LNCaP clone FGC (cell line): ENCODE measurements around the gene DCHS2.

Experiments
- DNase-seq: peaks from one replicate; pipeline ENCODE4 v3.0.0-alpha.2; 2011; ENCODE audit warnings: low read depth
- H3K4me3 ChIP-seq: 2 replicates; pipeline ENCODE4 v1.5.1; 2011; ENCODE audit warnings: mild to moderate bottlenecking, low read depth, low read length, control low read depth
- CTCF ChIP-seq: IDR thresholded peaks from 2 replicates; pipeline ENCODE4 v1.5.1; 2012; ENCODE audit warnings: mild to moderate bottlenecking; ENCODE audit not compliant: control insufficient read depth, insufficient read depth; ENCODE audit errors: extremely low read depth

The DCHS2 gene

GRCh38 chr4:154348657-154349056 is 142.9 kb downstream of the DCHS2 start:
- no peak for TF ChIP-seq CTCF
- no peak for DNase-seq
- H3K4me3 ChIP-seq: no peak overlapping the region

GRCh38 chr4:154345359-154345758 is 146.2 kb downstream of the DCHS2 start:
- DNase-seq: no peak
- no peak for TF ChIP-seq CTCF
- no peak overlapping the region for H3K4me3 ChIP-seq

GRCh38 chr4:154344686-154345085 is 146.9 kb downstream of the DCHS2 start:
- no peak overlapping the region for H3K4me3 ChIP-seq
- no peak for DNase-seq
- no peak for TF ChIP-seq CTCF

- TF ChIP-seq CTCF: no peak
- no peak for DNase-seq
- H3K4me3 ChIP-seq: no peak overlapping the region
These were observed 147.9 kb downstream of the DCHS2 start for GRCh38 chr4:154343651-154344050.

DNA sequence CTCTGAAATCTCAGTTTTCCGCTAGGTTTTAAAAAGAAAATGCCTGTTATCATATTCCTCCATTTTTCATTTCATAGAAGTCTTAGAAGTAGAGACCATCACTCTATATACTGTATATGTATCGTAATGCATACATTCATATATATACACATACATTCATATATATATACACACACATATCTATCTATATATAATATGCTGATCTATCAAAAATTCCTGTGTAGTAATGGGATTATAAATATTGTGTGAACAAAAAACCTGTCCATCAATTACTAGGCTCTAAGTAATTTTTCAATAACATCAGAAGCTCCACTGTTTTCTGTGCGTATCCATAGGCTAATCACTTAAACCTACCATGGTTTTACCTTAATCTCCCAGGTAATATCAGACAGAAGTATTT is 150.2 kb downstream of the DCHS2 start:
- no peak for DNase-seq
- TF ChIP-seq CTCF: no peak
- H3K4me3 ChIP-seq: no peak overlapping the region

DNA sequence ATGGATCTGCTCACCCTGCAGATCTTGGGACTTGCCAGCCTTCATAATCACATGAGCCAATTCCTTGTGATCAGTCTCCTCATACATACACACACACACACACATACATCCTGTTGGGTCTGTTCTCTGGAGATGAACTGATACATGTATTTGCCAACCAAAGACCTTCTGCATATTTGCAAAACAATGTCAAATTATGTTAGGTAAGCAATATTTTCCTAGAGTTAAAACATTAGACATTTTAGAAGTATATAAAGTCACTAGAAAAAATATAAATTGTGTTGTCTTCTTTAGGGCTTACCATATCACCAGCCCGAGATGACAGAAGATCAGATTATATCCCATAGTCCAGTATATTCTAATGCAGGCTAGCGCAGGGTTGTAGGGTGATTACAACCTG is 156.0 kb downstream of the DCHS2 start:
- no peak for TF ChIP-seq CTCF
- DNase-seq: no peak
- no peak overlapping the region for H3K4me3 ChIP-seq

- no peak for DNase-seq
- no peak overlapping the region for H3K4me3 ChIP-seq
- TF ChIP-seq CTCF: 0 out of 2 replicates have a peak, but pooled peaks have one; percentile 4
These were observed 158.7 kb downstream of the DCHS2 start for GRCh38 chr4:154332681-154333421.
